NK-92 (cell line): ENCODE results near the gene SYNJ1.
"Not testable (repeated sequence)": the region's sequence is repeated elsewhere in the genome, so short reads cannot be mapped to it uniquely, and the experiment has no call there.

Source experiments
- DNase-seq: peaks from one replicate; lab custom pipeline; 2025; ENCODE audit not compliant: unreplicated experiment; lab: John Stamatoyannopoulos, UW

The SYNJ1 gene

DNA sequence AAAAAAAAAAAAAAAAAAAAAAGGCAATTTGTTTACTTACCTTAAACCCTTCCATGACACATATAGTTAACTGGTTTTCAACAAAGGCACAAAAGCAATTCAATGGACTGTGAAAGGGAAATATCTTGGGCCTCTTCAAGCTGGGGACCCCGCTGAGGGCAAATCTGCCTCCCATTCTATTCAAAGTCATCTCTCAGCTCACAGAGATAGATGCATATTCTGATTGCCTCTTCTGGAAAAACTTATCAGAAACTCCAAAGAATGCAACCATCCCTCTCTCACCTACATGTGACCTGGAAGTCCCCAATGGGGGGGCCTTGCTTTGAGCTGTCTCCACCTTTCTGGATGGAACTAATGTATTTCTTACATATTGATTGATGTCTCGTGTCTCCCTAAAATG lies 12.1 kb upstream of the SYNJ1 start:
- no peak for DNase-seq

DNA sequence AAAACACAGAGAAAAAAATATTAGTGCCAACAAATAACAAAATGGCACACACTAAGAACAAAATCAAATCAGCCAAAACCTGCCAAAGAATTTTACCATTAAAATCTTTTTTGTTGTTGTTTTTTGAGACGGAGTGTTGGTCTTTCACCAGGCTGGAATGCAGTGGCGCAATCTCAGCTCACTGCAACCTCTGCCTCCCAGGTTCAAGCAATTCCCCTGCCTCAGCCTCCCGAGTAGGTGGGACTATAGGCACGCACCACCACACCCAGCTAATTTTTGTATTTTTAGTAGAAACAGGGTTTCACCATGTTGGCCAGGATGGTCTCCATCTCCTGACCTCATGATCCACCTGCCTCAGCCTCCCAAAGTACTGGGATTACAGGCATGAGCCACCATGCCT lies 8.3 kb upstream of the SYNJ1 start:
- not testable (repeated sequence) for DNase-seq

DNA sequence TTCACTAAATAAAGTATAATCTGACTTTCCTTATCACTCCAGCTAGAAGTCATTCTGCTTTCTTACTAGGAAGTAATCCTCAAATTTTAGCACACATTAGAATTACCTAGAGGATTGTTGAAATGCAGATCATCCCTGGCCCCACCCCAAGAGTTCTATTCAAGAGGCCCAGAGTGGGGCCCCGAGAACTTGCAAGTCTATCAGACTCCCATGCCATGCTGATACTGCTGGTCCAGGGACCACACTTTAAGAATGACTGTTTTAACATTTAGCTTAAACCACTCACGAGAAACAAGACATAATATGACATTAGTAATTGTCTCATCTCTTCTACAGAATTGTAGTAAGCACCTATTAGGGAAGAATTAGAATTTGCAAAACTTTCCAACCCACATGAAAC lies 7.7 kb upstream of the SYNJ1 start:
- DNase-seq, result no peak

DNA sequence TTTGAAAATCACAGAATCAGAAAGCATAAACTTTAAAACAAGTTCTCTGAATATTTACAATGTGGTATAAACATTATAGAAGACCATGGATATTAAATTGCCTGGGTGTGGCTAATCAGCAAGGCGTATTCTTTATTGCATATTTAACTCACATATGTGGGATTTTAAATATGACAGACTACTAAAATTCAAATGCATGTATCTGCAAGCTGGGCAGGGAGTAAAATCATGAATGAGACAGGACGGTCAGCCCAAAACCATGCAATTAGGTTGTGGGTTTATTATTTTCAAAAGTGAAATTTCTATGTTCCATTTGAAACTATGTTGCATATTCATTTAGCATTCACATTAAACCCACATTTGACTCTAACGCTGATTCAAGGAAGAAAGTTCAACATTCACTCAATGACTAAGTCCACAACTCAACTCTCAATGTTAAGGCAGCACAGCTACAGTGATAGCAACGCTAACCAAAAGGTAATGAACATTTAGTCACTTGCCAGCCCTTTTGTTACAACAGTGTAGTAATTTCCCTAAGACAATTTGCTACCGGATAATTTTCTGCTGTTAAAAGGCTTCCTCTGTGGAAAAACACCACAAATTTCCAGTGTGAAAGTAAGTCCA lies 6.3 kb upstream of the SYNJ1 start:
- no peak for DNase-seq

DNA sequence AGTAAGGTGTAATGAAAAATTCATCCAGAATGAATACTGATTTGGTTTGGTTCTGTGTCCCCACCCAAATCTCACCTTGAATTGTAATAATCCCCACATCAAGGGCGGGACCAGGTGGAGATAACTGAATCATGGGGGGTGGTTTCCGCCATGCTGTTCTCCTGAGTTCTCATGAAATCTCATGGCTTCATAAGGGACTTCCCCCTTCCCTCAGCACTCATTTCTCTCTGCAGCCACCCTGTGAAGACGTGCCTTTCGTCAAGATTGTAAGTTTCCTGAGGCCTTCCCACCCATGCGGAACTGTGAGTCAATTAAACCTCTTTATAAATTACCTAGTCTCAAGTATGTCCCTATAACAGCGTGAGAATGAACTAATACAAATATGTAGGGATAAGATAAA lies 5.5 kb upstream of the SYNJ1 start:
- DNase-seq, result no peak

DNA sequence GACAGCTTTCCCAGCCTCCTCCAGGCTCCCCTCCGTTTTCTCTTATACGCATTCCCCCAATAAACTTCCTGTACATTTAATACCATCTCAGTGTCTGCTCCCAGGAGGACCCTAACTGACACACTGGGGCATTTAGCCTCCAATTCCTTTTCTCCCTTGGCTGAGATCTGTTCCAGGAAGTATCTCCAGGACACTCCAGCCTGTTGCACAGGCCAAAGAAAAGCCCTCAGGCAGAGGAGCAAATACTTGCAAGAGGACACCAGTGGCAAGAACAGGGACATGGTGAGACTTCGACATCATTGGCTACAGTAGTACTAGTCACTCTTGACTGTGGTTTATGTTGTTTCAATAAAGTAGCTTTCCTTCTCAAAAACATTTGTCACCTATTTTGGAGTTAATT lies 4.7 kb upstream of the SYNJ1 start:
- no peak for DNase-seq

DNA sequence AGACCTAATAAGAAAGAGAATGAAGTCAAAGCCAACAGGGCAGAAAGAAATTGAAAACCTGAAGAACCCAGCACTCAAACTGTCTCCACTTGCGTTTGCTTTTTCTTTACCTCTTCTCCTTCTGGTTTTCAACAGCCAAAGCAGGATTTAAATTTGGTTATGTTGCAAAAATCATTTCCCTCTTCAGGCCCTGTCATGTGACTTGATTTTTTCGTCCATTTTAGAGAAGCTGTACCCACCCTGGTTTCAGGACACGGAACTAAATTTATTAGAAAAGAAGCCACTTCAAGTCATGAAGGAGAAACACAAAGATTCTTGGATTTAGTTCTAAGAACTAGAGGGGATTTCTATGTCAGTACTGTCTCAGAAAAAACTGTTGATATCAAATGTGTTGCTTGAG lies 1.0 kb upstream of the SYNJ1 start:
- no peak for DNase-seq

DNA sequence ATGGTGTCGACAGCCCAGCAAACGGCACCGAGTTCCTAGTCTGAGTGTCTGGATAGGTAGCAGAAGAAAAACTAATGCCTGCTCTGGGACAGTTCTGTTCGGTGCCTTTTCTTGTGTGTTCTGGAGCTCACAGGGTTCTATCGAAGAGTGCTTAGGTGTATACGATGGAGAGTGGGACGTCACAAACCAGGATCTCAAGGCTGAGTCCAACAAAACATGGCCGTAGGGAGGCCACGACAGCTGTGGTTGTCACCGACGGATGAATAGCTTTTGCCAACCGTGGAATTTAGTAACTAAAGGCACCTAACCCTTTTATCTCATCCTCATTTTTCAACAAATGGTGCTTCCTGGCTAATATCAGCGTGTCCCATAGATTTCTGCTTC lies 635 bp upstream of the SYNJ1 start:
- DNase-seq, result no peak

DNA sequence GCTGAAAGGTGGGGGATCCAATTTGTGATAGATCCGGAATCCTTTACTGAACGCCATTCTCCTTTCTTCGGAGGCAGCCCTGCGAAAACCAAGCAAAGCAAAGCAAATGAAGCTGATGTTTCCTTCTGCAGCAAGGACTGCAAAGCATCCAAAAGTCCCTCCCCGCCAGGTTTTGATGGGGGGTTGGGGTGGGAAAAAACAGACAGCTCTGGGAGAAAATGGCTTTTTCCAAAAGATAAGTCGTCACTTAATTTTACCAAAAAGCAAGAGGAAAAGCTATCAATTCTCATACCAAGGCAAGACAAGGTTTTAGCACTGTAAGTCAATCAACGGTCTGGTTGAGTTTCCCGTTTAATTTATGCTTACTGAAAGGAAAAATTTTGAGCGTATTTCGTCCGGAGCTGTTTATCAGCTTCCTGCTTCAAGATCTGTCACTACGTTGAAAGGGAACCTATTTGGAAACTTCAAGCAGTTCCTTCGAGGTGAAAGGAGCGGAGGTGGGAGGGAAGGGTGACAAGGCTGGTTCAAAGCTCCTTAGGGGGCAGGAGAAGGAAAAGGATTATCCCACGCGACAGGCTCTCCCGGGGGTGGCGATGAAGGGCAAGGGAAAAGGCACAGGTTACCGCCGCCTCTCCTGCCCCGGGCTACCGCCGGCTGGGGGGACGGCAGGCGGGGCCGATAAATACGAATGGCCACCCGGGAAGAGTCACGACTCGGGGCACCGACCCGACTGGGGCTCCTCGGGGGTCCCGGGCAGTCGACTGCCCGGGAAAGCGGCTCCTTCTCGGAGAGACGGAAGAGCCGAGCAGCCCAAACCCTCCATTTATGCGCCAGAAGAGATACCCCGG lies 750 bp downstream of the SYNJ1 start:
- no peak for DNase-seq

DNA sequence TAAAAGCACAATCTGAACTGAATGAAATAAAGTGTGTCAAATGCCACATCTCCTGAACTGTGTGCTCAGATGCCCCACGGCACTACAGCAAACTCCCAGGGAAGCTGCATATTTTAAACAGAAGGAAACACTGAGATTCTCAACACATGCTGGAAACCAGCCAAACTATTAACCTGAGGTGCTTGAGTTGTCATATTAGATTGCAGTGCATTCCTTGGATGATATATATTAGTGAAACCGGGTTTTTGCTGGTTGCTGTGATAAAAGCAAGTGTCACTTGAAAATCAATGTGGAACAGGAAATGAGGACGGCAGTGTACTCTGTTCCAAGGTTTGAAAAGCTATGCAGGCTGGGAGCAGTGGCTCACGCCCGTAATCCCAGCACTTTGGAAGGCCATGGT lies 8.7 kb downstream of the SYNJ1 start:
- no peak for DNase-seq

DNA sequence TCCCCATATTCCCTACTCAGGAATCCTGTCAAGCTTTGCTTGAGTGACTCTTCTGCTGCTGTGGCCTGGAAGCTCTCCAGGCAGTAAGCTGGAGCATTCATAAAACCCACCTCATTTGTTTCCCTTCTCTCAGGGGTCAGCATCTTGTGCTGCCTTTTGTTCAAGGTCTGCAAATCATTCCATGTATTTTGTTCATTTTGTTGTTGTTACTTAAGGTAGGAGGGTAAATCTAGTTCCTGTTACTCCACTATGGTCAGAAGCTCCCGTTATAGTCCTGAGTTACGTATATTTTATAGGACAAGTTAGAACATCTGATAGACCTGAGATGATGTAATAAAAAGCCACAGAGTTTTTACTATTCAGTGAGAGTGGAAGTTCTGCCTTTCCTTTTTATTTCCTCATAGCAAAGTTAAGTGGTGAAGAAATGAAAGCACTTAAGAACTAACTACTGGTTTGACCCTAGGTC lies 9.9 kb downstream of the SYNJ1 start:
- DNase-seq, result no peak

DNA sequence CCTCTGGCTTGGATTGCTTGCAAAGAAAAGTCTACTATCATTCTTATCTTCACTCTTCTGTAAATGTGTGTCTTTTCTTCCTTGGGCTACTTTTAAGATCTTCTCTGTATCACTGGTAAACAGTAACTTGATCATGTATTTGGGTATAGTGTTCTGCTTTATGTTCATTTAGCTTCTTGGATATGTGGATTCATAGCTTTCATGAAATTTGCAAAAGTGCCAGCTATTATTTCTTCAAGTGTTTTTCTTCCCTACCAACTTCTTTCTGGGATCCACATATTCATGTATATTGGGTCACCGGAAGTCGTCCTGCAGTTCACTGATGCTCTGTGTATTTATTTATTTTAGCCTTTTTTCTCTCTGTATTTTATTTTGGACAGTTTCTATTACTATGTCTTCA lies 11.3 kb downstream of the SYNJ1 start:
- DNase-seq, result no peak

DNA sequence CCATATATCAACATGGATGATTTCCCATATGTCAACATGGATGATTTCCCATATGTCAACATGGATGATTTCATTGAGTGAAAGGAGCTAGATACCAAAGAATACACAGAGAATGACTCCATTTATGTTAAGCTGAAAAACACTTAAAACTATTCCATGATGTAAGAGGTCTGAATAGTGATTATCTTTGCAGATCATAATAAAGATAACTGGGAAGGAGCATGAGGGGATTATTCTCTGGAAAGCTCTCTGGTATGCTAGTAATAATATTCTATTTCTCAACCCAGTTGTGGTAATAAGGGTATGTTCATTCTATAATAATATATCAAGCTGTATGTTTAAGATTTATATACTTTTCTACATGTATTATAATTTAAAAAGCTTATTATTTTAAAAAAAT lies 14.1 kb downstream of the SYNJ1 start:
- no peak for DNase-seq

DNA sequence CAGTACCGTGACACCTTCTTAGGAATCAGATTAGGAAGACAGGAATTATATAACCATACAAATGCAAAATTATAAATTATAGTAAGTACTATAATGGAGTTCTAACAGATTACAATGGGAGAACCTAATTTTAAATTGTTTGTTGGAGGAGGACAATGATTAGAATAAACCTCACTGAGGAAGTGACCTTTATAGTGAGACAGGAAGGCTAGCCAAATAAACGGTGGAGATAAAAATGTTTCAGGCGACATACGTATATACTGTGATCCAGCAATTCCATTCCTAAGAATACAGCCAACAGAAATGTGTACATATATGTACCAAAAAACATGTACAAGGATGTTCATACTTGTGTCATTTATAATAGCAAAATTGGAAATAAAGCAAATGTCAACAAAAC lies 15.2 kb downstream of the SYNJ1 start:
- no peak for DNase-seq

DNA sequence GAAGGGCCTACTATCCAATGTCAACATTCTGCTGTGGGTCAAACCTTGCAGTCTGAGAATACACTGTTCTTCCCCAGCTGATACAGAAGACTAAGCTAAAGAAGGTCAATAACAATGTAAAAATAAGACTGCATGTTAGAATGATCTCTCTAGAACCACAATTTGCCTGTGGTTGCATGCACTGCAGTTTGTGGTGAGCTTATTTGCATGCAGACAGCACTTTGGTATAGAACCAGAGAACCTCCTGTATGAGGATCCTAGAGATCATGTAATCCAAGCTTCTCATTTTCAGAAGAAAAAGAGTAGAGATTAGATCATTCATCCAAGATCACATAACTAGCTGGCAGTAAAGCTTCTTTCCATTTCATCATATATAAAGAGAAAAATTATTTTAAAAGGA lies 15.8 kb downstream of the SYNJ1 start:
- no peak for DNase-seq

DNA sequence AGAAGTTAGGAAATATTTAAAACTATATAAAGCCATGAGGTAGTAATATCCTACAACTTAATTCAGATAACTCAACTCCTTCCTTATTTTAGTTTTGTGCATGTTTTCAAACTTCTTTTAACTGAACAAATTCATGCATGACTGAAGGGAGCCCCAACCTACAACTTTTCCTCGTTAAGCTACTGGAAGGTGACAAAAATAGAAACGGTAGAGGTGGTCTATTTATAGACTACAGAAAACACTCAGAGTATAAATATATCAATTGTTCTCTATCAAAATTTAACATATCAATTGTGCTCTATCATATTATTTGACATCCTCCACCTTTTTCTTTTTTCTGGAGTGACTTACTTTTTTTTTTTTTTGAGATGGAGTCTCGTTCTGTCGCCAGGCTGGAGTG lies 16.8 kb downstream of the SYNJ1 start:
- no peak for DNase-seq

DNA sequence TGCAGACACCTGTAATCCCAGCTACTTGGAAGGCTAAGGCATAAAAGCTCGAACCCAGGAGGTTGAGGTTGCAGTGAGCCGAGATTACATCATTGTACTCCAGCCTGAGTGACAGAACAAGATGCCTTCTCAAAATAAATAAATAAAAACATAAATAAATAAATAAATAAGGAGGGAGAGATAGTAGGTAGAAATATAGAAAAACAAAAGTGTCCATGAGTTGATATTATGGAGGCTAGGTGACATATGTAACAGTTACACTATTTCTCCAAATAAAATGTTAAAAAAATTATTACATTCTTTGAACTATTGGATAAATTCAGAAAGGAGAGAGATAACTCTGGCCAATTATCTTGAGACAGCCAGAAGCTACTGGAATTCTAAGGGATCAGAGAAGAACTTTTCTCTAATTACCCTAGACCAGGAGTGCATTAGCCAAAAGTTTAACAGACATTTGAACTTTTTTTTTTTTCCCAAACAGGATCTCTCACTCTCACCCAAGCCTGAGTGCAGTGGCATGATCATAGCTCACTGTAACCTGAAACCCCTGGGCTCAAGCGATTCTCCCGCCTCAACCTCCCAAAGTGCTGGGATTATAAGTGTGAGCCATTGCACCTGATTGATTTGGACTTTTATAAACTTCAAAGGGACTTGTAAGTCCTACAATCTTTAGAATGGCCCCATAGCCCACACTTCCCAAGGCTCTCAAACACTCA lies 17.6 kb downstream of the SYNJ1 start:
- DNase-seq, result no peak

DNA sequence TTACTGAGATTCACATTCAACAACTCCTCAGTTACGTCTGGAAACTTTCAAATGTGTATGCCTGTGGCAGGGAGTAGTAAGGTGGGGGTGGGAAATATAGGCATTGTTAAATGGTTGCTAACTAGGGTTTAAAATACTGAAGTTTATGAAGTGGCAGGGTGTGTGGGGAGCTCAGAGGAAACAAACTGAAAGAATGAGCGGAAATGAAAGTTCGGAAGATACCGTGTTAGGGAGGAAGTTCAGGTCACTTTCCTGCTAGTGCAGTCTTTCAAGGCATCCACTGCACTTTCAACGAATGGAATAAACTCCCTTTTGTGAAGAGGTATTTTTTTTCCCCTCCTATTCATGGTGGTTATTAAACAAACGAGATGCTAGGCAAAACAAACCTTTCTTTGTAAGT lies 19.7 kb downstream of the SYNJ1 start:
- DNase-seq, result no peak

DNA sequence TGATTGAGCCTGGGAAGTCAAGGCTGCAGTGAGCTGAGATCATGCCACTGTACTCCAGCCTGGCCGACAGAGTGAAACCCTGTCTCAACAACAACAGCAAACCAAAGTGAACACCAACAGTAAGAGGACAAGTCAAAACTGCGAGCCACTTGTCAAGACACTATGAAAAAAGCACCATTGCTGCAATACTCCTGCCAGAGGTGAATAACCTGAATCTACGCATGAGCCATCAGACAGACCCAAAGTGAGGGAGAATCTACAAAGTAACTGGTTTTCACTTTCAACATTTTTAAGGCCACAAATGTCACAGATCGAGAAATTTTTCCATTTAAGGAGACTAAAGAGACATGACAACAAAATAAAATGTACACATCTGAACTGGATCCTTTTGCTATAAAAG lies 21.9 kb downstream of the SYNJ1 start:
- DNase-seq, result no peak

DNA sequence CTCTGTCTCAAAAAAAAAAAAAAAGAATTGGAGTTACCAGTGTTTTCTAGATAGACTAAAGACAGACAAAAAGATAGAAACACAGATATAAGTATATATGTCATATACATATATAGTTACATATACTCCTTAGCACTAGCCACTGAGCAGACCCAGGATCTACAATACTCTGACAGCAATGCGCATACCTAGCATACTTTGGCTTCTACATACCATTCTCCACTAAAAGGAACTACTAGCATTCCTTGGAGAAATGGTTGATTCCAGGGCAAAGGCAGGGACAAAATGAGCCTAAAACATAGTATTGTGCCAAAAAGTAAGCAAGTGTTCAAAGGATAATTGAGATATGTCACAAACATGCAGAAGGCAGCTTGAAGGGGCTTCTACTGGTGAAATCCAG lies 22.7 kb downstream of the SYNJ1 start:
- DNase-seq, result no peak

DNA sequence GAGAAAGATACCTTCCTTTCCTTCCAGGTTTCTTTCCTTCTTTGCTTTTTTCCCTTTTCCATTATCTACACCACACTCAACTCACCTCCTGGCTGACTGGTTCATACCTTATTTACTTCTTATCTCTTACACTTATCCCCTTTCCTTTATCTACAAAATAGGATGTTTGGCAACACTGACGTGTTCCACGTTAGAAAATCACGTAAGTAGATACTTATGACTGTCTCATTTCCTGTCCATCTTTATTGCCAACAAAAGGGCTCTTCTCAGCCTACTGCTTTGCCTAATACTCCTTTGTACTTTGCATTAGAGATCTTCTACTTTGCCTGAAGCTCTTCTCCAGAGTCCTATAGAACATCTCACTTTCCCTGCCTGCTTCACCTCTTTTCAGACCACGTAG lies 25.1 kb downstream of the SYNJ1 start:
- no peak for DNase-seq
